HG03060 (cell line): ENCODE measurements around the gene CCDC170.
A peak's percentile ranks its signal among the peaks of the same experiment; 100 is the strongest.

Experiments used
- ATAC-seq: cut with Tn5 transposase; IDR thresholded peaks from one replicate; pipeline ENCODE4 v1.9.1; 2021; ENCODE audit warnings: low read depth, moderate number of reproducible peaks; ENCODE audit not compliant: unreplicated experiment

CCDC170 gene

GRCh38 chr6:151614630-151615029 lies 120.8 kb downstream of the CCDC170 start:
- ATAC-seq, result no peak

GRCh38 chr6:151616091-151616513 lies 122.3 kb downstream of the CCDC170 start:
- ATAC-seq, result no peak

GRCh38 chr6:151616600-151616999 lies 122.8 kb downstream of the CCDC170 start:
- ATAC-seq, result no peak

- no peak for ATAC-seq
Measured at GRCh38 chr6:151617539-151617938, 123.7 kb downstream of the CCDC170 start.

GRCh38 chr6:151618717-151619116 lies 124.9 kb downstream of the CCDC170 start:
- ATAC-seq, result no peak

GRCh38 chr6:151620179-151620578 lies 126.4 kb downstream of the CCDC170 start:
- ATAC-seq, result no peak

GRCh38 chr6:151624071-151624470 lies 130.3 kb downstream of the CCDC170 start:
- no peak for ATAC-seq

- ATAC-seq, result no peak
Measured at GRCh38 chr6:151624481-151624880, 130.7 kb downstream of the CCDC170 start.

GRCh38 chr6:151624900-151625536 lies 131.2 kb downstream of the CCDC170 start:
- ATAC-seq, result no peak

- ATAC-seq, result peak; percentile 74
Measured at GRCh38 chr6:151627689-151628444, 134.1 kb downstream of the CCDC170 start.

GRCh38 chr6:151629791-151630190 lies 136.0 kb downstream of the CCDC170 start:
- ATAC-seq, result no peak

GRCh38 chr6:151630387-151630786 lies 136.6 kb downstream of the CCDC170 start:
- ATAC-seq, result no peak

GRCh38 chr6:151630991-151631655 lies 137.3 kb downstream of the CCDC170 start:
- ATAC-seq, result no peak

GRCh38 chr6:151632415-151632987 lies 138.7 kb downstream of the CCDC170 start:
- ATAC-seq, result no peak

GRCh38 chr6:151633526-151634335 lies 139.9 kb downstream of the CCDC170 start:
- no peak for ATAC-seq

- no peak for ATAC-seq
Measured at GRCh38 chr6:151634336-151634720, 140.5 kb downstream of the CCDC170 start.

GRCh38 chr6:151635741-151636140 lies 141.9 kb downstream of the CCDC170 start:
- ATAC-seq, result no peak

- ATAC-seq, result no peak
Measured at GRCh38 chr6:151637814-151638213, 144.0 kb downstream of the CCDC170 start.

GRCh38 chr6:151639750-151640149 lies 145.9 kb downstream of the CCDC170 start:
- ATAC-seq, result no peak

- no peak for ATAC-seq
Measured at GRCh38 chr6:151641028-151641427, 147.2 kb downstream of the CCDC170 start.
